Endothelial cell of umbilical vein (primary cell): Measurements from ENCODE around the gene XYLT1. TPM values are rescaled to one million over a fixed set of nuclear protein-coding genes. Genes with fewer than 3 reads are reported as not detected.

Source experiments
- BruUV-seq: library from RNA; stranded (reverse); fragments of 400-500 nt; replicated peaks from 2 replicates; lab custom pipeline; 2021; lab: Mats Ljungman, UMichigan
- CTCF ChIA-PET: fragments of 300-600, 350-600 bp; sonication (Branson Sonifier 250); formaldehyde crosslinking; loops from one replicate; lab custom pipeline; 2021; ENCODE audit warnings: antibody characterized with exemption, inconsistent platforms; lab: Charles Lee
- POLR2A ChIA-PET: fragments of 300-600, 350-600 bp; sonication (Branson Sonifier 250); formaldehyde crosslinking; loops from one replicate; lab custom pipeline; 2021; ENCODE audit warnings: antibody characterized with exemption, inconsistent platforms; lab: Charles Lee
- DNase-seq: peaks from one replicate; pipeline ENCODE4 v3.0.0-alpha.2; 2011; ENCODE audit warnings: low read depth, low spot score
- FAIRE-seq: peaks from 2 replicates; lab custom pipeline; 2011; peaks lifted over from hg19 to GRCh38; lab: Jason Lieb, UNC
- H2AFZ ChIP-seq: 2 replicates; pipeline ENCODE4 v1.6.0; 2012; ENCODE audit warnings: low read depth, low read length, control low read depth, inconsistent platforms
- H3K27ac ChIP-seq: 2 replicates; pipeline ENCODE4 v1.5.1; 2011; ENCODE audit warnings: low read depth, mild to moderate bottlenecking, control low read depth, low read length, moderate library complexity; ENCODE audit not compliant: insufficient read depth
- H3K27me3 ChIP-seq, 2 experiments: 2 replicates each; pipeline versions ENCODE4 v1.6.0 to v1.6.1; 2011; ENCODE audit warnings: low read length in 2 of 2, mixed read lengths in 1 of 2; ENCODE audit not compliant: control insufficient read depth in 2 of 2, insufficient read depth in 2 of 2
- H3K36me3 ChIP-seq, 2 experiments: 2 replicates in 1 of 2; 3 replicates in 1 of 2; pipeline ENCODE4 v1.5.1; 2011; ENCODE audit warnings: low read length in 2 of 2, mild to moderate bottlenecking in 1 of 2, moderate library complexity in 1 of 2; ENCODE audit not compliant: control insufficient read depth in 2 of 2, insufficient read depth in 2 of 2; ENCODE audit errors: extremely low read depth in 1 of 2
- H3K4me1 ChIP-seq: 3 replicates; pipeline ENCODE4 v1.5.1; 2011; ENCODE audit warnings: mild to moderate bottlenecking, low read length; ENCODE audit not compliant: control insufficient read depth, insufficient read depth; ENCODE audit errors: extremely low read depth
- H3K4me2 ChIP-seq: 2 replicates; pipeline ENCODE4 v1.6.1; 2011; ENCODE audit warnings: low read length, control low read depth, mixed read lengths; ENCODE audit not compliant: insufficient read depth
- H3K4me3 ChIP-seq, 3 experiments: fragments of 200-600 bp in 1 of 3; sonication (generic), shearing (Covaris generic) in 1 of 3; replicated peaks in 1 of 3; 2 replicates each; pipeline ENCODE4 v1.5.1; 2011 to 2016; ENCODE audit warnings: control low read depth in 3 of 3, low read length in 3 of 3, mild to moderate bottlenecking in 2 of 3, inconsistent platforms in 1 of 3, low read depth in 1 of 3, moderate library complexity in 1 of 3; ENCODE audit not compliant: insufficient read depth in 1 of 3
- H3K79me2 ChIP-seq: 2 replicates; pipeline ENCODE4 v1.6.0; 2012; ENCODE audit warnings: low read length, inconsistent platforms; ENCODE audit not compliant: control insufficient read depth, insufficient read depth
- H3K9ac ChIP-seq: replicated peaks from 2 replicates; pipeline ENCODE3; 2011; ENCODE audit warnings: low read length, control low read depth; ENCODE audit not compliant: insufficient read depth; ENCODE audit errors: extremely low read depth
- H3K9me1 ChIP-seq: replicated peaks from 3 replicates; pipeline ENCODE4 v1.6.0; 2011; ENCODE audit warnings: mild to moderate bottlenecking, low read length; ENCODE audit not compliant: control insufficient read depth, insufficient read depth; ENCODE audit errors: extremely low read depth
- H3K9me3 ChIP-seq: replicated peaks from 2 replicates; pipeline ENCODE4 v1.5.1; 2012; ENCODE audit warnings: low read length, inconsistent platforms; ENCODE audit not compliant: control insufficient read depth, insufficient read depth
- H4K20me1 ChIP-seq: replicated peaks from 2 replicates; pipeline ENCODE3; 2011; ENCODE audit warnings: mild to moderate bottlenecking, low read length; ENCODE audit not compliant: control insufficient read depth, insufficient read depth; ENCODE audit errors: extremely low read depth
- EZH2 ChIP-seq: IDR thresholded peaks from 2 replicates; pipeline ENCODE4 v1.6.1; 2012; ENCODE audit warnings: borderline replicate concordance, low read depth, mild to moderate bottlenecking, moderate library complexity, low read length, inconsistent platforms; ENCODE audit not compliant: severe bottlenecking
- FOS ChIP-seq: IDR thresholded peaks from 2 replicates; pipeline ENCODE4 v1.6.1; 2011; ENCODE audit warnings: mild to moderate bottlenecking, low read length, moderate library complexity, borderline replicate concordance; ENCODE audit not compliant: insufficient read depth
- GATA2 ChIP-seq: IDR thresholded peaks from 2 replicates; pipeline ENCODE4 v1.7.0; 2011; ENCODE audit warnings: low read depth, mild to moderate bottlenecking, moderate library complexity, mixed read lengths, low read length; ENCODE audit not compliant: insufficient read length, insufficient read depth
- JUN ChIP-seq: IDR thresholded peaks from 2 replicates; pipeline ENCODE4 v1.6.1; 2011; ENCODE audit warnings: borderline replicate concordance, low read depth; ENCODE audit not compliant: insufficient read length, insufficient read depth
- MYC ChIP-seq: IDR thresholded peaks from one replicate; pipeline ENCODE4 v1.6.1; 2011; ENCODE audit warnings: mild to moderate bottlenecking, low read depth, low read length
- POLR2A ChIP-seq: IDR thresholded peaks from 2 replicates; pipeline ENCODE4 v1.6.1; 2012; ENCODE audit warnings: low read depth, mild to moderate bottlenecking, control low read depth, low read length
- POLR2AphosphoS5 ChIP-seq: IDR thresholded peaks from 2 replicates; pipeline ENCODE4 v1.6.1; 2012; ENCODE audit warnings: low read depth, mild to moderate bottlenecking, control low read depth, low read length, moderate library complexity; ENCODE audit not compliant: insufficient read depth
- dilution Hi-C: fragments of 300-500 bp; cut with MboI; formaldehyde crosslinking; loops from one replicate; pipeline ENCODE4 v1.15.0; 2019; ENCODE audit warnings: low sequenced_read_pairs; ENCODE audit not compliant: extremely low pct_ligation_motif_present
- intact Hi-C: fragments of 100-400 bp; cut with micrococcal nuclease; formaldehyde crosslinking; loops from one replicate; pipeline ENCODE4 v1.10.0; 2022
- polyA plus RNA-seq, 4 experiments: library from polyadenylated mRNA; depleted of rRNA in 3 of 4; stranded (reverse) in 3 of 4; unstranded in 1 of 4; fragments of >200 nt; gene quantifications; 2 replicates each; pipeline versions ENCODE4 v1.2.1 to v1.2.3, GENCODE V29; 2011 to 2012; ENCODE audit warnings: missing spikeins in 1 of 4
- total RNA-seq: library from RNA; stranded (reverse); gene quantifications from 2 replicates; pipeline ENCODE4 v1.2.3, GENCODE V29; 2021
- TF ChIP-seq, protein P1 (sequence below): IDR thresholded peaks from 2 replicates; pipeline ENCODE4 v1.6.1; 2011; ENCODE audit not compliant: insufficient read depth, insufficient read length
- TF ChIP-seq, protein P2 (sequence below), 2 donors: IDR thresholded peaks; 1 replicate in 1 of 2; 2 replicates in 1 of 2; pipeline ENCODE4 v1.5.1; 2011; ENCODE audit warnings: low read length in 2 of 2, mild to moderate bottlenecking in 2 of 2, moderate library complexity in 2 of 2, control low read depth in 1 of 2, inconsistent platforms in 1 of 2, low read depth in 1 of 2; ENCODE audit not compliant: insufficient read depth in 1 of 2; ENCODE audit errors: extremely low read depth in 1 of 2

The XYLT1 gene
- total and polyA plus RNA-seq, 2 donors (not counting 3 experiments of a cell fraction or from before 2014, with no cell fraction given): 0.63 to 2.9 TPM

DNA sequence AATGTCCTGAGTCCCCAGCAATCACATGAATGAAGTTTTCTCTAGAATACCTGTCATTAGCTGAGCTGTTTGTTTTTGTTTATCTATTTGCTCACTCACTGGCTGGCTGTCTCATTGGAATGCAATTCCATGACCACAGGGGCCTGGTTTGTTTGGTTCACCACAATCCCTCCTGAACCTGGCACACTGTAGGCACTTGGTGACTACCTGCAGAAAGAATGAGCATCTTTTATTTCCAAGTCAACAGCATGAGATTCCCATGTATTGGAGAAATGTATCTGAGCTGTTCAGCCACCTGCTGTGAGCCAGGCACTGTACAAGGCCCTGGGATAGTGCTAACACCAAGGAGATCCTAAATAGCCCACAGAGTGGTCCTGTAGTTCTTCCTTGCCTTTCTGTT lies 345.1 kb downstream of the XYLT1 start:
- no peaks in the 10 kb centered on the region for H4K20me1 ChIP-seq
- H3K36me3 ChIP-seq: no peaks in the 10 kb centered on the region
- H3K4me1 ChIP-seq: no peaks in the 10 kb centered on the region
- no peak overlapping the region for H3K9ac ChIP-seq
- H3K9me1 ChIP-seq: no peaks in the 10 kb centered on the region
- H3K79me2 ChIP-seq: no peaks in the 10 kb centered on the region
- no peaks in the 10 kb centered on the region for H3K27me3 ChIP-seq
- dilution Hi-C loops: no loop called here
- H3K9me3 ChIP-seq: peaks cover 3% of the 10 kb centered on the region
- no TSS peak for BruUV-seq
- ChIA-PET POLR2A (no interaction called here), CTCF (no interaction called here)
- FAIRE-seq (no peak), DNase-seq (no peak)
- intact Hi-C loops: no loop called here
- no peak overlapping the region for H2AFZ ChIP-seq
- H3K4me3 ChIP-seq: no peak overlapping the region
- H3K27ac ChIP-seq: no peak overlapping the region
- TF ChIP-seq EZH2 (no peak), FOS (no peak), POLR2AphosphoS5 (no peak), JUN (no peak), MYC (no peak), GATA2 (no peak), POLR2A (no peak)
- TF ChIP-seq, protein P1, sequence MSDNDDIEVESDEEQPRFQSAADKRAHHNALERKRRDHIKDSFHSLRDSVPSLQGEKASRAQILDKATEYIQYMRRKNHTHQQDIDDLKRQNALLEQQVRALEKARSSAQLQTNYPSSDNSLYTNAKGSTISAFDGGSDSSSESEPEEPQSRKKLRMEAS: no peak
- TF ChIP-seq, protein P2, sequence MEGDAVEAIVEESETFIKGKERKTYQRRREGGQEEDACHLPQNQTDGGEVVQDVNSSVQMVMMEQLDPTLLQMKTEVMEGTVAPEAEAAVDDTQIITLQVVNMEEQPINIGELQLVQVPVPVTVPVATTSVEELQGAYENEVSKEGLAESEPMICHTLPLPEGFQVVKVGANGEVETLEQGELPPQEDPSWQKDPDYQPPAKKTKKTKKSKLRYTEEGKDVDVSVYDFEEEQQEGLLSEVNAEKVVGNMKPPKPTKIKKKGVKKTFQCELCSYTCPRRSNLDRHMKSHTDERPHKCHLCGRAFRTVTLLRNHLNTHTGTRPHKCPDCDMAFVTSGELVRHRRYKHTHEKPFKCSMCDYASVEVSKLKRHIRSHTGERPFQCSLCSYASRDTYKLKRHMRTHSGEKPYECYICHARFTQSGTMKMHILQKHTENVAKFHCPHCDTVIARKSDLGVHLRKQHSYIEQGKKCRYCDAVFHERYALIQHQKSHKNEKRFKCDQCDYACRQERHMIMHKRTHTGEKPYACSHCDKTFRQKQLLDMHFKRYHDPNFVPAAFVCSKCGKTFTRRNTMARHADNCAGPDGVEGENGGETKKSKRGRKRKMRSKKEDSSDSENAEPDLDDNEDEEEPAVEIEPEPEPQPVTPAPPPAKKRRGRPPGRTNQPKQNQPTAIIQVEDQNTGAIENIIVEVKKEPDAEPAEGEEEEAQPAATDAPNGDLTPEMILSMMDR (IDR thresholded peaks at IDR 0.05; ENCODE audit: extremely low read depth in 1 of 2, insufficient read depth in 1 of 2, low read depth in 1 of 2, low read length in 2 of 2): no peak
- no peak overlapping the region for H3K4me2 ChIP-seq
